Astrocyte of the spinal cord (primary cell): ENCODE results near the gene HOXC6.

ENCODE experiments used
- DNase-seq: peaks from one replicate; pipeline ENCODE4 v3.0.0; 2011; ENCODE audit warnings: low read depth, low spot score
- H3K4me3 ChIP-seq: 2 replicates; pipeline ENCODE4 v1.5.1; 2011; ENCODE audit warnings: low read depth, mild to moderate bottlenecking, low read length, moderate library complexity
- CTCF ChIP-seq: IDR thresholded peaks from 2 replicates; pipeline ENCODE4 v1.5.1; 2012; ENCODE audit warnings: low read depth, mild to moderate bottlenecking, low read length, inconsistent platforms
- in situ Hi-C: cut with HindIII; loops from 2 replicates; pipeline ENCODE4 v1.10.0; 2017; ENCODE audit warnings: low sequenced_read_pairs

The HOXC6 gene

DNA sequence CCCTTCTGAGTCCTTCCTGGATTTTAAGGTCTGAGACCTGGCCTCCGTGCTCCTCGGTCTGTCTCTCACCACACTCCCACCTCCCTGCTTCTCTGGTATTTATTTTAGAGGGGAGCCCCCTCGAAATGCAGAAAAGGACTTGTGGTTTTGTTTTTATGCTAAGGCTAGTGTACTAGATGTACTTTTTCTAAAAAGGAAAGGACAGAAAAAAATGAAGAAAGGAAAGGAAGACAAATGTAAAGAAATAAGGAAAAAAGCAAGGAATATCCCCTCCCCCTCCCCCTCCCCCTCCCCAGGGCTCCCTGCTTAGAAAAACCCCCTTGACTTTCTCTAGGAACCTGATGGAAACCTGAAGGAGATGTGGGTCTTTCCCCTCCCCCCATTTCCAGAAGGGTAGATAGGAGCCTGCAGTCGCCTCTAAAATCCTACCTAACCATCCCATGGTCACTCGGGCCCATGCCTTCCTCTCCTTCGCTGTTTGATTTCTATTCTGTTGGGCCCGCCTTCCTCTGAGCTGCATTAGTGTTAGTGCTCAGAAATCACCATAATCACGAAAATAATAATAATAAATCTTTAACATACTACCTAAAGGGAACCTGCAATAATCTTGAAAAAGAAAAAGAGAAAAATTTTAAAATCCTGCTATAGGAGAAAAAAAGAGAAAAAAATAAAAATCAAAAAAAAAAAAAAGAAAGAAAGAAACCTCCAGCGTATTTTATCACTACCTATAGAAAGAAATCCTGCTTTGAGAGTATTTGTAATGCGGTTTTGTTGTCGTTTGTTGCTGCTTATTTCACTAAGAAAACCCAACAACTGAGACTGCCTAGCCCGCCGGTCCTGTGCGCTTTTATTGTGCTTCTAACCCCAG is 16.3 kb upstream of the HOXC6 start:
- TF ChIP-seq CTCF, result no peak
- no peak overlapping the region for H3K4me3 ChIP-seq
- no peak for DNase-seq
- in situ Hi-C loops, result loop anchor here (25.0 kb wide), 1 partner anchor 175 kb away; the partner anchor contains the start of gene SMUG1

- TF ChIP-seq CTCF, result no peak
- H3K4me3 ChIP-seq, result no peak overlapping the region
- DNase-seq, result no peak
- in situ Hi-C loops, result loop anchor here (25.0 kb wide), 1 partner anchor 174 kb away; the partner anchor contains the start of gene SMUG1
Measured at GRCh38 chr12:54012631-54013409, 15.4 kb upstream of the HOXC6 start.

- in situ Hi-C loops, result loop anchor here (25.0 kb wide), 1 partner anchor 173 kb away; the partner anchor contains the start of gene SMUG1
Measured at GRCh38 chr12:54014377-54015017, 13.7 kb upstream of the HOXC6 start.

GRCh38 chr12:54015018-54015931 is 13.0 kb upstream of the HOXC6 start:
- no peak for DNase-seq
- no peak overlapping the region for H3K4me3 ChIP-seq
- in situ Hi-C loops, result loop anchor here (25.0 kb wide), 1 partner anchor 172 kb away; the partner anchor contains the start of gene SMUG1
- no peak for TF ChIP-seq CTCF

More at GRCh38 chr12:54014377-54015017, 13.7 kb upstream of the HOXC6 start:
- no peak for DNase-seq
- H3K4me3 ChIP-seq, result no peak overlapping the region
- no peak for TF ChIP-seq CTCF

- H3K4me3 ChIP-seq, result peak overlapping the region; percentile 64
- no peak for TF ChIP-seq CTCF
- DNase-seq, result no peak
- in situ Hi-C loops, result loop anchor here (25.0 kb wide), 1 partner anchor 171 kb away; the partner anchor contains the start of gene SMUG1
Measured at GRCh38 chr12:54016051-54016450, 12.2 kb upstream of the HOXC6 start.
